Dermis lymphatic vessel endothelial cell (primary cell): ENCODE results near the gene AMFR. TPM values are rescaled to one million over a fixed set of nuclear protein-coding genes. Genes with fewer than 3 reads are reported as not detected.

Experiments used
- total RNA-seq: library from RNA; depleted of rRNA; stranded (reverse); fragments of >200 nt; gene quantifications from 2 replicates; pipeline ENCODE4 v1.2.1, GENCODE V29; 2014

The AMFR gene
- total RNA-seq: 283 and 317 TPM in 2 replicates

DNA sequence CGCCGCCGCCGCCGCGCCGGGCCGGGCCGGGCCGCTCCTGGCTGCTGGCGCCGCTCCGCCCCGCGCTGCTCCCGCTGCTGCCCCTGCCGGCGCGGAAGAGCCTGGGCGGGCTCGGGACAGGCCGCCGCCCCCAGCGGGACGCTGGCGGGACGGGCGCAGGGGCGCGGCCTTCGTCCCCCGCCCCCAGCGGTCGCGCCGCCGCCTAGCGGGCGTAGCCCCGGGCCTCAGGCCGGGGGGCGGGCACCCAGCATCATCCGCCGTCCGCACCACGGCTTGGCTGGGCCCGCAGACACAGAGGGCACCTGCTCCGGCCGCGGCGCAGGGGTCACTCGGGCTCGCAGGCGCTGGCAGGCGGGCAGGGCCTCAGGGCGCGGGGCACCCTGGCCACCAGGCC lies at the start of gene AMFR:
AMFR (minus strand) TSS at position 107 of the 394 bp plus-strand sequence. CDS start 218 bp downstream, outside the sequence.

DNA sequence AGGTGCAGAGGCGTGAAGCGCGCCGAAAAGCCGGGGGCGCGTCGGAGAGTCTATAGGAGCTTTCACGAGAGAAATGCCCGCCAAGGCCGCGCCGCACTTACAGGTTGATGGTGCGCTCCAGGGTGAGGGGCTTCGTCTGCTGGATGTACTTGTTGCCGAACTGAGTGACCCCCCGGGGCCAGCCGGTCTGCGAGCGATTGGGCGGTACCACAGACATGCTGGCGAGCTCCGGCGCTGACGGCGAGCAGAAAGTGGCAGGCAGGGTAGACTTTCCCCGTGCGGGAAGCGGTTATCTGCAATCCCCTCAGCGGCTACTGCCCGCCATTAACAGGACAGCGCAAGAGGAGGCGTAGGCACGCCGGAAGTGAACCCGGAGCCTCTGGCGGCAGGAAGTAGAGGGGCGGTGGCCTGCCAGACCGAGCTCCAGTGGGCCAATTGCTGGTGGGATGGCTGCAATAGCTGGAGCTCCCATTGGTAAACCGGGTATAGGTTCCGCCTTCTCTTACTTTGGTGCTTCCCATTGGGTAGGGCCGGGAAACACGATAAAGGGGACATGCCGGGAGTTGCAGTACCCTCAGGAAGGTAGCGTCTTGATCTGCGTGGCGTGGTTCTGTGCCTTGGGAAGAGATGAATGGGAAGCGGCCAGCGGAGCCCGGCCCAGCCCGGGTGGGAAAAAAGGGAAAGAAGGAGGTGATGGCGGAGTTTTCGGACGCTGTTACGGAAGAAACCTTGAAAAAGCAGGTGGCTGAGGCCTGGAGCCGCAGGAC lies 25.8 kb upstream of the AMFR start, which contains the start of the genes NUDT21 and OGFOD1:
NUDT21 (minus strand) TSS at position 347 of the 767 bp plus-strand sequence; CDS start at position 217, 130 bp downstream.
OGFOD1 (plus strand) TSS at position 569 of the 767 bp plus-strand sequence; CDS start at position 628, 59 bp downstream.

Other genes starting within 250 kb of the AMFR start
- gene GNAO1, start 234.1 kb downstream of the AMFR start, total RNA-seq: not detected in 2 replicates
- gene NUDT21, start 25.8 kb upstream of the AMFR start, total RNA-seq: 82.9 and 91.3 TPM in 2 replicates
- gene OGFOD1, start 26.0 kb upstream of the AMFR start, total RNA-seq: 42.3 and 73.3 TPM in 2 replicates
- gene BBS2, start 94.5 kb upstream of the AMFR start, total RNA-seq: 45.8 and 55.3 TPM in 2 replicates
- not detected in 2 replicates for gene MT4, start 139.5 kb upstream of the AMFR start, total RNA-seq
- gene MT3, start 164.0 kb upstream of the AMFR start, total RNA-seq: not detected in 2 replicates
- gene MT2A, start 183.0 kb upstream of the AMFR start, total RNA-seq: 8.3 and 11.2 TPM in 2 replicates
- gene MT1E, start 200.2 kb upstream of the AMFR start, total RNA-seq: 10.4 and 25.5 TPM in 2 replicates
- 0.43 and 0.54 TPM in 2 replicates for gene MT1M, start 207.1 kb upstream of the AMFR start, total RNA-seq
- gene MT1A, start 213.1 kb upstream of the AMFR start, total RNA-seq: 0.43 TPM in 1 of 2 replicates, not detected in the other
- not detected in 2 replicates for gene MT1B, start 226.3 kb upstream of the AMFR start, total RNA-seq
- 0.22 and 0.34 TPM in 2 replicates for gene MT1F, start 232.4 kb upstream of the AMFR start, total RNA-seq
- gene MT1G, start 242.5 kb upstream of the AMFR start, total RNA-seq: 0.22 TPM in 1 of 2 replicates, not detected in the other
- not detected in 2 replicates for gene MT1H, start 244.3 kb upstream of the AMFR start, total RNA-seq